ENCODE measurements around the gene MOB2.

MOB2 gene

DNA sequence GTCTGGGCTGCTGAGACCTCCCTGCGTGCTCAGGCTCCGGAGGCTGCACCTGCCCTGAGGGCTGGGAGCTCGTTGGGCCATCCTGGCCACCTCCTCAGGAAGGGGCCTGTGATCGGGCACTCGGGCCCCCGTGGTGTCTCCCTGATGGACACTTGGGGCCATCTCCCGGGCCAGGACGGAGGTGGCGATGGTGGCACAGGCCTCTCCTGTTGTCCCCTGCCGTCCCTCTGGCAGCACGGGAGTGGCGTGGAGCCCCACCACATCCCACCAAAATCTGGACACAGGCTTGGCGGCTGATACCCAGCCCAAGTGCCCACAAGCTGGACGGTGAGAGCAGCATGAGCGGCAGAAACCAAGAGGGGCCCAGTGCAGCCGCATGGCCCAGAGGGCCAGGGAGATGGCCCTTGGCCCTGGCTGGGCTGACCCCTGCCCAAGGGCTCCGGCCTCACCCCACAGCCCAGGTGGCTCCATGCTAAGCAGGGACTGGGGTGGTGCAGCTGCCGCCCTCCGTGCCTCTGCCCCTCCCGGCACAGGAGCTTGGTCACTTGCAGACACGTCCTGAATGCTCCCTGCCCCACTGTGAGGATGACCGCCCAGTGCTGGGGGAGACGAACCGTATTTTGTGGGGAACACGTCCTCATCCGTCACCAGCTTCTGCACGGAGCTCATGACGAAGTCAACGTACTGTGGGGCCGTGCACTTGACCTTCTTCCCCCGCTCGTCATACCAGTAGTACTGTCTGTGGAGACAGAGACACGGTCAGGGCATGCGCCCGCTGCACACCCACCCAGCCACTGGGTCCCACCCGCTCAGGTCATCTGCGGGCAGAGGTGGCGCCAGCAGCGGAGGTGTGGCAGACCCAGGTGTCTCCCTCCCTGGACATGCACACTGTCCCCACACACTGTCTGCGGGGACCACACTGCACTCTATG, 15.6 kb downstream of the MOB2 start:
- no peak for DNase-seq (ENCODE audit: low read depth in 2 of 2)

DNA sequence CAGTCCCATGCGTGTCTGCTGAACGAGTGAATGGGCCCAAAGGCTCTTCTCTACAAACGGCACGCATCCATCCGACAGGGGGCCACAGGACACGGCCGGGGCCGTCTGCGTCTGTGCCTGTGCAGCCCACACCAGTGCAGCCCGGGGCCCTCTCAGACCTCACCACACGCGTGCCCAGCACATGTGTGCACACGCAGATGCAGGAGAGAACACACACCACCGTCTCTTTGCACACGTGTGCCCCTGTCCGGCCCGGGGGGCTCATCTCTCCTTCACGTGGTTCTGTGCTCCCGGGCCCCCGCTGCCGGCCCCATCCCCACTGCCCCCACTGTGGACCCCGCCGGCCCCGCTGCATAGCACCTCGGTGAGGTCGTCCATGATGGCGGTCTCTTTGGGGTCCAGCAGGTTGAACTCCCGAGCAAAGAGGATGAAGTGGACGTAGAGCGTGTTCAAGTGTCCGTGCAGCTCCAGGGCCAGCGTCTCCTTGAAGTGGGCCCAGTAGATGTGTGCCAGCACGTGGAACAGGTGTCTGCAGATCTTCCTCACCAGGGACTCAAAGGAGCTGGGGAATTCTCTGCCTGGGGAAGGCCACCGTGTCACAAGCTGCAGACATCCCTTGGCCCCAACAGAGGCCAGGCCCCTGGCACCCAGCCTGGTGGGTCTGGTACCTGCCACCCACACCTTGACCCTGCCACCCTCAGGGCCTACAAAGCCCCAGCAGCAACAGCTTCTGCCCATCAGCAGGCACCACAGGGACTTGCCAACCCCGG, 16.5 kb downstream of the MOB2 start:
- DNase-seq (ENCODE audit: low read depth in 2 of 2), result no peak

DNA sequence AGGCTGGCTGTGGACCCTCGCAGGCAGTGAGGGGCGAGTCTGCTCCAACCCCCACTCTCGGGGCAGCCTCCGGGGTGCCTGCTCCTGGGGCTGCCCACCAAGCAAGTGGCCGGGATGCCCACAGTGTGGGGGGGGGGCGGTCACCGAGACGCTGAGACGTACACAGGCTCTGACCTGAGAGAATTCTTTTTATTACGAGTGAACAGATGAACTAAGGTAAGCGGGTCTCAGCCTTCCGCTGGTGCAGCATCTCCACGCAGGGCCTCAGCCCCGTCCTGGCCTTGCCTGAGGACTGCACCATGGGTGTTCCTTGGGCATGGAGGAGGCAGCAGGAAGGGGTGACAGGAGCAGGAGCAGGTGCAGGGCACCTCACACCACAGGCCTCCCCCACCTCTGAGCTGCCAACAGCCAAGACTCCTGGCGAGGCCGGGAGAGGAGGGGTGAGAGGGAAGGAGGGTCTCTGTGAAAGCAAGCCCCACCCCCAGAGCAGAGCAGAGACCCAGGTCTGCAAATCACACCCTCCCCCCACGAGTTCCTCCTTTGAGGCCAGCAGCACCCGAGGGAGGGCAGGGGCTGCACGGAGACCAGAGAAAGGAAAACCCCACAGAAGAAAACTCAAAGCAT, 17.2 kb downstream of the MOB2 start:
- no peak for DNase-seq (ENCODE audit: low read depth in 2 of 2)

DNA sequence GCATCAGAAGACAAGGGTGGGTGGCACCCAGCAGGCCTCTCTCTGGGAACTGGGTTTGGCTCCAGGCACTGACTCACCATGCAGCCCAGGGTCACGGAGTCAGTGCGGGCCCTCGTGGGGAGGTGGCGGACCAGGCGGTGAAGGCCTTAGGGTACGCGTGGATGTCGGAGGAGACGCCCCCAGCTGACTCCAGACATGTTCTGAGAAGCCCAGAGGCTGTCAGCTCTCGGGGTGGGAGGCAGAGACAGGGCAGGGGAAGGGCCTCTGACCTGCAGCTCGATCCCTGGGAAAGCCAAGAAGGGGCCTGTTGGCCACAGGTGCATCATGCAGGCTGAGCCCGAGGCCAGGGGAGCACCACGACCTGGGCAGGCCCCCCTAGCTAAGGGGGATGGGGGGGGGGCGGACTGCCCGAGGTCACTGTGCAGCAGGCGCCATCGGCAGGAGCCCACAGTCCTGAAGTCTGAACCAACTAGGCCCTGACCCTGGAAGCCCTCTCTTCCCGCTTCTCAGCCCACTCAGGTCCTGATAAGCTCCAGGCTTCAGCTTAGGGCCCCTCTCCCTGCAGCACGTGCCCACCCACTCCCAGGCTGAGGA, 18.0 kb downstream of the MOB2 start:
- no peak for DNase-seq (ENCODE audit: low read depth in 2 of 2)

DNA sequence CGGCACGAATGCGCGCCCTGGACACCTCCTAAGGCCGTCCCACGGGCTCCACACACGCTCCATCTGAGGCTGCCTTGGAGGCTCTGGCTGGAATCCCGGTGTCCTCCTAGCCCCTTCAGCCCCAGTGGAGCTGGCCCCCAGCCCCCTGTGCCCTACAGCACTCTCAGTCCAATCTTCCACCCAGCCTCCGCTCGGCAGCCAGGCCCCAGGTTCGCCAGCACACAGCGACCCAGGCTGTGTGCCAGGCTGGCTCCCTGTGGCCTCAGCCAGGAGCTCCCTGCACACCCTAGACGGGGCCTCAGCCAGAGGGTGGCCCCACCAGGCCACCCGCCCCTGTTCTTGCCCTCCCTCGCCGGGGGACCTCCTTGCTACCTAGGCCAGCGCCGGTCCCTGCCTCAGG, 18.6 kb downstream of the MOB2 start:
- DNase-seq (ENCODE audit: low read depth in 2 of 2), result no peak

DNA sequence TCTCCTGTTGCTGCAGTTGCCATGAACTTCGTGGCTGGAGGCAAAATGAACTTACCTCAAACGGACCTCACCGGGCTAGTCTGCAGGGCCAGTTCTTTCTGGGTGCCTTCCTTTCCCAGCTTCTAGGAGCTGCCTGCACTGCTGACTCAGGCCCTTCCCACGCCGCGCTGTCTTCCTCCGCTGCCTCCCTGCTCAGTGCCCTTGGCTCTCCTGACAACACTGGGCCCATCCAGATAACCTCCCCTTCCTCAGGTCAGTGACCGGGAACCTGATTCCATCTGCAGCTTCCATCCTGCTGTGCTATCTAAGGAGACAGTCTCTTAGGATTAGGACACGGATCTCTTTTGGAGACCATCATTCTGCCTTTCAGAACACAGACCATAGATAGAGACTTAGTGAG, 19.3 kb downstream of the MOB2 start:
- DNase-seq (ENCODE audit: low read depth in 2 of 2), result no peak

DNA sequence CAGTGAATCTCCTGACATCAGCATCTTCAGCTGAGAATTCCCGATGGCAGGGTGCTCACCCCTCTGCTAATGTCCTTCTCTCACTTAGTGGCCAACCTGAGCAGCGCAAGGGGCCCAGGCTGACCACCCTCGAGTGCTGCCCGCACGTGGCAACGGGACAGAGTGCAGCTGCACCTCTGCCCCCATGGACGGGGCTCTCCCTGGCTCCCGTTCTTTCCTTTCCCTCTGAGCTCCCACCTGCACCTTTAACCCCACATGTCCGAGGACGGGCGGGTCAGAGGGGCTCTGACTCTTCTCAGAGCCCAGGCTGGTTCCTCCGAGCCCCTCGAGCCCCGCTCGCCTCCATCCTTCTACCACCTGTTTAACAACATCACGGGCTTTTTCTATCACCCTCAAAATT, 19.8 kb downstream of the MOB2 start:
- no peak for DNase-seq (ENCODE audit: low read depth in 2 of 2)

DNA sequence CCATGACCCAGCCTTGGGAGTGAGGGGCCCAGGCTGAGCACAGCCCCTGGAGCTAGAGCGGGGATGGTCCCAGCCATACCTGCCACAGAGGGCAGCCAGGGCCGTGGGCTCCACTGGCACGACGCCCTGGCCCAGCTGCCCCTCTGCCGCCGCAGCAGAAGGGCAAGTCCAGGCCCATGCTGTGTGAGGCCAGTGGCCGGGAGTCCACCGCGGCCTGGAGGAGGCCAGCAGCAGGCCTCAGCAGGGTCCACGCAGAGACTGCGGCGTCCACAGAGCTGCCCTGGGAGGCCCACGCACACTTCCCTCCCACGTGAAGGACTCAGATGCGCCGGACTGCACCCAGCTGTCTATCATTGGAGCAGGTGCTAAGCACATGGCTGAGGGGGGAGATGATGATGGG, 23.5 kb downstream of the MOB2 start:
- DNase-seq (ENCODE audit: low read depth in 2 of 2), result no peak

DNA sequence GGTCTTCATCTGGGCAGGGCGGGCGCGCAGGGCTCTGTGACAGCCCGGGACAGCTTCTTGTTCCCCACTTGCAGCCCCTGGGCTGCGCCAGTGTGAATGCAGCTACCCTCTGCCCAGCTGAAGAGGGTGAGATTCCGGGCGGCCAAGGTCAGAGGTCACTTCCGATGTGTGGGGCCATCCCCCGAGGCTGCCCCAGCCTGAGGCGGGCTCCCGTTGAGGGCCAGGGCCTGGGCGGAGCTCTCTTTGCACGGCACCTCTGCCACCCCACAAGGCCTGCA, 23.9 kb downstream of the MOB2 start:
- no peak for DNase-seq (ENCODE audit: low read depth in 2 of 2)

DNA sequence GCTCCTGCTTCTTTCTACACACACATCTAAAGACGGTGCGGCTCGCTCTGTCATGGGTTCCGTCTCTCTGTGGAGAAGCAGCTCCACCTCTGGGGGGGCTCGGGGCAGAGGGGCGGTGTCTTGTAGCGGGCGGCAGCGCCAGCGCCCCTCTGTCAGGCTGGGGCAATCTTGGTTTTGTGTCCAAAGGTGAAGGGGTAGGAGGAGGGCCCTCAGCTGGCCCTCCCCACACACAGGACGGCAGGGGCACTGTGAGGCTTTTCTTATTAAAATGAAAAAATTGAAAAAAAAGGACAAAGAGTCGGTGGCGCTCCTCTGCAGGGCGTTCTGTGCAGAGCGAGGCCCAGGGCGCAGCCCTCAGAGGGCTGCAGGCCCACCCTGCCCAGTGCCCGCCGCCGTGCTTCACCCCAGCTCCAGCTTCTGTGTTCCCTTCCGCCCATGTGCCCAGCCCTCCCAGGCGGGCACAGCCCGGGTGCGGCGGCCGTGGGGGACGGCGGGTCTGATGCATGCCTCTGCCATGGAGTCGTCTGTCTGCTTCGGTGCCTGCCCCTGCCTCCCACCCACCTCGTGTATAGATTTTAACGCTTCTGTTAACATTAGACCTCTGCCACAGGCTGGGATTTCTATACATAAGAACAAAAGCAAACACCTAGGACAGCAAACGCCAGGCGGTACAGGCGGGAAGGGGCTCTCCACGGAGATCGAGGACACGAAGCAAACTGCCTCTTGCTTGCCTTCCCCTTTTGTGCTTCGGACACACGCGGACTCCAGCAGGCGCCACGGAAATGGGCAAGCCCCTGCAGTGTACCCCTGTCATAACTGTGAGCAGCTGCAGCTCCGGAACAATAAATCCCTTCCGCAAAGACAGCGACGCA, 24.5 kb downstream of the MOB2 start:
- DNase-seq (ENCODE audit: low read depth in 2 of 2), result no peak

DNA sequence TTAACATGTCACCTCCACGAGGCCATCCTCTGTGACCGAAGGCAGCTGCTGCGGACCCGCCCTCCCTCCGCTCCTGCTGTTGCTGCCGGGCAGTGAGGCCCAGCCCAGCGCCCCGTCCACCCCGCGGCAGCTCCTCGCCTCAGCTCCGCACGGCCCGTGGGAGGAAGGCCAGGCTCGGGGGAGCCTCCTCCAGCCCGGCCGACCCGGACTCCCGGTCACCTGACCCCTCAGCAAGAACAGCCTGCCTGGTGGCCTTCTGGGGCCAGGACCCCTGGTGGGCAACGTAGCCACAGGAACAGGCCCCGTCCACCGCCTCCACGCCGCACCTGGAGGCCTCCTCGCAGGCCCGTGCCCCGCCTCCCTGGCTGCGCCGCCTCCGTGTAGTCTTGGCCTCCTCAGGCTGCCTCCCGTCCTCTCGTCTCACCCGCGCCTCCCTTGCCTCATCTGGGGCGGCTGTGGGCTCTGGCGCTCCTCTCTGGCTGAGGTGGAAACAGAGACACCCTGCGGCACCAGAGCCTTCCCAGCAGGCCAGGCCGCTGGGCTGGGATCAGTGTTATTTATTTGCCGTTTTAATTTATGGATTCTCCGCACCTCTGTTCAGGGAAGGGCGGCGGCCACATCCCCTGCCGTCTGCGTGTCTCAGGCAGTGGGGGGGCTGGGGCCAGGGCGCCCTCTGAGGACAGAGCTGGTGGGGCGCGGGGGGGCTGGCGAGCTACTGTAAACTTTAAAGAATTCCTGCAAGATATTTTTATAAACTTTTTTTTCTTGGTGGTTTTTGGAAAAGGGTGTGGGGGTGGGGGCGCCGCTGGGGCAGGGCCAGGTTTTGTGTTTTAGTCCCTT, 25.4 kb downstream of the MOB2 start:
- no peak for DNase-seq (ENCODE audit: low read depth in 2 of 2)

DNA sequence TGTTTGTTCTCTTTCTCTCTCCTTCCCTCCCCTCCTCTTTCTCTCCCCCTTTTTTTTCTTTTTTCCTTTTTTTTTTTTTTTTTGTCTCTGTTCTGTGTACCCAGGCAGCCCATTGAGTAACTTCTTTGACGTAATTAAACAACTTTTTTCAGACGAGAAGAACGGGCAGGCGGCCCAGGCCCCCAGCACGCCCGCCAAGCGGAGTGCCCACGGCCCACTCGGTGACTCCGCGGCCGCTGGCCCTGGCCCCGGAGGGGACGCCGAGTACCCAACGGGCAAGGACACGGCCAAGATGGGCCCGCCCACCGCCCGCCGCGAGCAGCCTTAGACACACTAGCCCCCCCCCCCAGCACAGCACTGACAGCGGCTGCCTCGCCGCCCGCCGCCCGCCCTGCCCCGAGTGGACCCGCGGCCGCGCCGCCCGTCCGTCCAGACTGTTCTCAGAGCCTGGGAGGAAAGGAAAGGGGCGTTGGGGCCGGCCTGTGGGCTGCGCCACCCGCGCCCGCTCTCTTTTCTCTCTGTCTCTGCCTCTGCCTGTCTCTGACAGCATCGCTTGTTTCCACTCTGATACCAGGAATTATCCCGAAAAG, 26.1 kb downstream of the MOB2 start:
- DNase-seq (ENCODE audit: low read depth in 2 of 2), result no peak

DNA sequence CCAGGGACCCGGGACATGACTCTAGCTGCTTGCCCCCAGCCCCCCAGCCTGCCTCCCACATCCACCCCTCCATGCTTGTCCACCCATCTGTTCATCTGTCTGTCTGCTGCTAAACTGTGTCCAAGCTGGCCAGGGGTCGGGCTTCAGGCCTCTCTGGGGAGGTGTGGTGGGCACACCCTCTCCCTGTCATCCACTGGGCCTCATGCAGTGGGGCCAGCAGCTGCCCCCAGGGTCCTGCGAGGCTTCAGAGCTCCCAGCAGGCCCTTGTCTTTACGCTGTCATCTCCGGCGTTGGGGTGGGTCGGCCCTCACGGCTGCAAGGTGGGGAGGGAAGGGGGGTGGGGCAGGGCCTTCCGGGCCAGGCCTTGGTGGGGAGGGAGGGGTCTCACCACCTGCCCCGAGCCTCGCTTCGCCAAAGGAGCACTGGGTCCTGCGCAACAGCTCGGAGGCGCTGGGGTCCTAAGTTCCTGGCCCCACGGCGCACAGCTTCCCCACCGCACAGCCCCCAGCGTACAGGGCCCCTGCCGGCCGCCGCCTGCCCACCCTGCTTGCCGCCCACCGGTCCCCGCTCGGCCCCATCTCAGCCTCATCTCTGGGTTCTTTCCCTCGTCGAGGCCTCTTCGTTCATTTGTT, 26.7 kb downstream of the MOB2 start:
- no peak for DNase-seq (ENCODE audit: low read depth in 2 of 2)

DNA sequence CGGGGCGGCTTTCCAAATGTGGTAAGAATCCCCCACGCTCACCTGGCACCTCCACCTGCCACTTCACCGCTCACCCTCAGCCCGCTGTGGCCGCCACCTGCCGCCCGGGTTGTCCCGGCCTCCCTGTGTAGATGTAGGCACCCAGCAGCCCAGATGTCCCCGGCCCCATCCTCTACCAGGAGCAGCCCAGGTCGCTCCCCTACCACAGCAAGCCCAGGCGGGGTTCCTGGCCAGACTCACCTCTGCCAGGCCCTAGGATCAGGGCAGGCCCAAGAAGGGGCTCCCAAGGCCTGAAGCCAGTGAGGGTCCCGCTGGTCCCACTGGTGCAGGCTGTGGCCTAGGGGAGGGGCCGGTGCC, 27.4 kb downstream of the MOB2 start:
- DNase-seq (ENCODE audit: low read depth in 2 of 2), result no peak

DNA sequence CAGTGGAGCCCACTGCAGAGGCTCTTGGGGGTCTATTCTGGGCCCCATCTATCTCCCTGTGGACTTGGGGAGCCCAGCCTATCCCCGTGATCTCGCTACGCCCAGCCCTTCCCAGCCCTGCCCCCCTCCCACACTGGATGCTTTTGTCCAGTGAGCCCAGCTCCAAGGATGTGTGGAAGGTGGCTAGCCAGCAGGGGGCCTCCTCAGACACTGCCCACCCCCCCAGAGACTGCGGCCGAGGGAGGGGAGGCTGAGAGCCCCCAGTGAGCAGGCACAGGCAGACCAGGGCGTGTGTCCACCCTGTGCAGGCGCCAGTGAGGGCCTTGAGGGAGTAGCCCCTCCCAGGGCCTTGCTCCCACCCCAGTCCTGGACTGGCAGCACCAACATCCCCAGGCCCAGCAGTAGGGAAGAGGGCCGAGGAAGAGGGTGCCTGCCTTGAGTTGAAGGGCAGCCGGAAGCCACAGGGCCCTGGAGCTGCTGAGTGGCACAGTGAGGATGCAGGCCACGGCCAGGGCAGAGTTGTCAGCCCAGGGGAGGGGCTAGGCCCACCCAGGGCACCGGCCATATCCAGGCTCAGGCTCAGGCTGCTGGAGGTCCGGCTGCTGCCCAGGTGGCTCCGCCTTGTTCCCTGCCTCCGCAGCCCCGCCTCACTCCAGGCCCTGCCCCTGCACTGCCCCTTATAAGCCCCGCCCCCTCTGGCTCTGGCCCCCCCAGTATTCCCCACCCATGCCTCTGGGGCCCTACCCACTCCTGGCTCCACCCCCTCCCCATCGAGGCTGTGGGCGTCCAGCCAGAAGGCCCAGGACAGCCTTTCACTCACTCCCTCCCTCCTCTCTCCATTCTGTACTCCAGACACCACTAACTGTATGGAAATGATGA, 28.0 kb downstream of the MOB2 start:
- no peak for DNase-seq (ENCODE audit: low read depth in 2 of 2)

DNA sequence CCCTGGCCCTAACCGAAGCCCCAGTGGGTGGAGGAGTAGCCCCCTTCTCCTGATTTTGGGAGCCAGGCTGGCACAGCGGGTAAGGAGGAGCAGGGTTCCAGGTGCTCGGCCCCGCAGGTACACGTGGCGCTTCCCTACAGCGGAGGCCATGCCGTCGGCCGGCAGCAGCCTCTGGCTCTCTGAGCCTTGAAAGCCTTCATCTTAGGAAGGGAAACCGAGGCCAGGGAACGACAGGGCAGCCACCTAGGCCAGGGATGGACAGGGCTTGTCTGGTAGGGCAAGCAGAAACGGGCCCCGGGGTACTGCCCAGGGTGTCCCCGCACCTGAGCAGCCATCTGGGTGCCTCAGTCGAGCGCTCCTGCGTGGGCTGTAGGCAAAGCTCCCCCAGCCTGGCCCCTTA, 28.7 kb downstream of the MOB2 start:
- no peak for DNase-seq (ENCODE audit: low read depth in 2 of 2)

DNA sequence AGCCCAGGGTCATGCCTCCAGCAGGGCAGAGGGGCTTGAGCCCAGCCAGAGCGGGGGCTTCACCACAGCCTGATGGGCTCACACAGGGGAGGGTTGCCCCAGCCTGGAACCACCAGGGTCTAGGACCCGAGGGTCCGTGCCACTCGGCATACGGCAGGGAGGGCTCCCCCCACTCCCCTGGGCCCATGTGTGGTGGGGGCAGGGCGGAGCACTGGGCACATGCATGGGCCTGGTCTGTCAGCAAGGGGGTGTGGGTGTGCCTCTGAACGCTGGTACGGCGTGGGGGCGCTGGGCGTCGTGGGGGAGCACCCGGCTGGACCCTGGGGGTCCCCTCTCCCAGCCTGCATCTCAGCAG, 29.3 kb downstream of the MOB2 start:
- DNase-seq (ENCODE audit: low read depth in 2 of 2), result no peak

DNA sequence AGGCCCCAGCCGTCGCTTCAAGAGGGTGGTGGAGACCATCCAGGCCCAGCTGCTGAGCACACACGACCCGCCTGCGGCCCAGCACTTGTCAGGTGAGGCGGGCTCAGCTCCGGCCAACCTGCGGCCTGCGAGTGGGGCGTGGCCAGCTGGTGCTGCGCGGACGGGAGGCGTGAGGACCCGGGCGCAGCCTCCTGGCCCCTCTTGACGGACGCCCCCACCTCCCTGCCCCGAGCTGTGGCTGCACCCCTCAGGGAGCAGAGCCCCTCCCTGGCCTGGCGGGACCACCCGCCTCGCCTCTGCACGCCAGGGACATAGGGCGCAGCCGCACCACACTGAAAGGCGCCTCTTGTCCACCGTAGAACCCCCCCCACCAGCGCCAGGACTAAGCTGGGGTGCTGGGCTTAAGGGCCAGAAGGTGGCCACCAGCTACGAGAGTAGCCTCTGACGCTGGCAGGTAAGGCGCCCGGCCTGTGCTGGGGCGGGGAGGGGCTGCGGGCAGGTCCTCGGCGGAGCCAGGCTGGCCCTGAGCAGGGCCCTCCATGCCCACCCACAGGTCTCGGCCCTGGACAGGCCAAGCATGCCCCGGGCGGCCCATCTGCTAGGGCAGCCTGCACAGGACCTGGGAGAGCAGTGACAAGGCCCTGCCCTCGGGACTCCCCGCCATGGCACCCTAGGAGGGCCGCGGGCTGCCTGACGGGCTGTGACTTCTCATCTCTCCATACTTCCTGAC, 29.8 kb downstream of the MOB2 start:
- no peak for DNase-seq (ENCODE audit: low read depth in 2 of 2)

Measured in stimulated activated CD4-positive, alpha-beta T cell treated with anti-CD3 and anti-CD28 coated beads, Interleukin-1b, Interleukin-23, amount 100 ng/mL, for 1 hour (primary cell).